Measurements from ENCODE around the gene PRUNE2. TPM values are rescaled to one million over a fixed set of nuclear protein-coding genes. Genes with fewer than 3 reads are reported as not detected.

PRUNE2 gene
- total RNA-seq, 4 donors from 2014 or later = 3.7 to 7.8 (median 4.9) TPM

DNA sequence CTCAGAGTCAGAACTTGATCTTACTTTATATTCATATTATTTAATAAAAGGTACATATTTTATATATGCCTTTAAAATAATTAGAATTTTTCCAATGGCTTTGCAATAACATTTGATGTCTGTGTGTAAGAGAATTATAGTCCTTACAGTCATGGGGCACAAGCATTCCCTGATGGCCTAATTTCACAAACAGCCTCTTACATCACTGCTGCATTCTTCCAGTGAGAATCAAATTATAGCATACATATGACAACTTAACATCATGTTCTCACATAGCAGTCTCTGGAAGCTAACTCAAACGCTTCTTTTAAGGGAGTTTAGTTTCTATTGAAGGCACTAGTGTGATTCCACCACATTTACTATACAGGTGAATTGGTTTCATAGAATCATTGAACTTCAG is 15.3 kb upstream of the PRUNE2 start:
- H3K27me3 ChIP-seq = no peaks in the 10 kb centered on the region
- H3K27ac ChIP-seq = no peak overlapping the region
- peaks cover 0 to 7% of the 10 kb centered on the region in 2 donors for H3K4me1 ChIP-seq
- no peak overlapping the region for H3K4me3 ChIP-seq (replicated peaks in 1 of 3)
- 76 to 83% methylated on average over 1 of the region's 1 CpG for WGBS, 2 donors
- DNase-seq = no peak
- no peak for TF ChIP-seq POLR2A (IDR thresholded peaks at IDR 0.05)
- TF ChIP-seq, protein P1, sequence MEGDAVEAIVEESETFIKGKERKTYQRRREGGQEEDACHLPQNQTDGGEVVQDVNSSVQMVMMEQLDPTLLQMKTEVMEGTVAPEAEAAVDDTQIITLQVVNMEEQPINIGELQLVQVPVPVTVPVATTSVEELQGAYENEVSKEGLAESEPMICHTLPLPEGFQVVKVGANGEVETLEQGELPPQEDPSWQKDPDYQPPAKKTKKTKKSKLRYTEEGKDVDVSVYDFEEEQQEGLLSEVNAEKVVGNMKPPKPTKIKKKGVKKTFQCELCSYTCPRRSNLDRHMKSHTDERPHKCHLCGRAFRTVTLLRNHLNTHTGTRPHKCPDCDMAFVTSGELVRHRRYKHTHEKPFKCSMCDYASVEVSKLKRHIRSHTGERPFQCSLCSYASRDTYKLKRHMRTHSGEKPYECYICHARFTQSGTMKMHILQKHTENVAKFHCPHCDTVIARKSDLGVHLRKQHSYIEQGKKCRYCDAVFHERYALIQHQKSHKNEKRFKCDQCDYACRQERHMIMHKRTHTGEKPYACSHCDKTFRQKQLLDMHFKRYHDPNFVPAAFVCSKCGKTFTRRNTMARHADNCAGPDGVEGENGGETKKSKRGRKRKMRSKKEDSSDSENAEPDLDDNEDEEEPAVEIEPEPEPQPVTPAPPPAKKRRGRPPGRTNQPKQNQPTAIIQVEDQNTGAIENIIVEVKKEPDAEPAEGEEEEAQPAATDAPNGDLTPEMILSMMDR (IDR thresholded peaks at IDR 0.05) = no peak
- intact Hi-C loops (cut with DNase I) = no loop called here
- H3K9me3 ChIP-seq = no peaks in the 10 kb centered on the region
- no peaks in the 10 kb centered on the region for H3K36me3 ChIP-seq

GRCh38 chr9:76917299-76917698 is 11.4 kb upstream of the PRUNE2 start:
- intact Hi-C loops (cut with DNase I) = no loop called here
- Histone ChIP-seq H3K27me3 (no peaks in the 10 kb centered on the region), H3K4me3 (replicated peaks in 1 of 3) (no peak overlapping the region), H3K9me3 (no peaks in the 10 kb centered on the region), H3K27ac (no peak overlapping the region), H3K36me3 (no peaks in the 10 kb centered on the region), H3K4me1 (peaks cover 0 to 9% of the 10 kb centered on the region in 2 donors)
- DNase-seq = no peak
- TF ChIP-seq, protein P1 (IDR thresholded peaks at IDR 0.05) = no peak
- TF ChIP-seq POLR2A (IDR thresholded peaks at IDR 0.05) = no peak
- 86 to 89% methylated on average over 4 of the region's 4 CpGs for WGBS, 2 donors

GRCh38 chr9:76916231-76916630 is 10.3 kb upstream of the PRUNE2 start:
- WGBS, 2 donors = 46 to 54% methylated on average over 4 of the region's 4 CpGs
- Histone ChIP-seq H3K27me3 (no peaks in the 10 kb centered on the region), H3K4me1 (peaks cover 0 to 9% of the 10 kb centered on the region in 2 donors), H3K36me3 (no peaks in the 10 kb centered on the region), H3K4me3 (replicated peaks in 1 of 3) (no peak overlapping the region), H3K9me3 (no peaks in the 10 kb centered on the region), H3K27ac (no peak overlapping the region)
- TF ChIP-seq, protein P1 (IDR thresholded peaks at IDR 0.05) = no peak
- TF ChIP-seq POLR2A (IDR thresholded peaks at IDR 0.05) = no peak
- no peak for DNase-seq
- intact Hi-C loops (cut with DNase I) = no loop called here

- H3K36me3 ChIP-seq = no peaks in the 10 kb centered on the region
- no peak overlapping the region for H3K27ac ChIP-seq
- no peaks in the 10 kb centered on the region for H3K9me3 ChIP-seq
- DNase-seq = no peak
- TF ChIP-seq, protein P1 (IDR thresholded peaks at IDR 0.05) = no peak
- no peak for TF ChIP-seq POLR2A (IDR thresholded peaks at IDR 0.05)
- H3K27me3 ChIP-seq = no peaks in the 10 kb centered on the region
- WGBS, 2 donors = 73 to 99% methylated on average over 2 of the region's 2 CpGs
- peaks cover 0 to 9% of the 10 kb centered on the region in 2 donors for H3K4me1 ChIP-seq
- intact Hi-C loops (cut with DNase I) = no loop called here
- H3K4me3 ChIP-seq (replicated peaks in 1 of 3) = no peak overlapping the region
Measured at GRCh38 chr9:76913467-76913866, 7.6 kb upstream of the PRUNE2 start.

- 41% methylated on average over 6 of the region's 6 CpGs for WGBS, 2 donors
- H3K27me3 ChIP-seq = no peaks in the 10 kb centered on the region
- no peak overlapping the region for H3K27ac ChIP-seq
- intact Hi-C loops (cut with DNase I) = no loop called here
- H3K9me3 ChIP-seq = no peaks in the 10 kb centered on the region
- TF ChIP-seq, protein P1 (IDR thresholded peaks at IDR 0.05) = no peak
- TF ChIP-seq POLR2A (IDR thresholded peaks at IDR 0.05) = no peak
- peaks cover 0 to 9% of the 10 kb centered on the region in 2 donors for H3K4me1 ChIP-seq
- H3K4me3 ChIP-seq (replicated peaks in 1 of 3) = no peak overlapping the region
- no peaks in the 10 kb centered on the region for H3K36me3 ChIP-seq
- no peak for DNase-seq
Measured at GRCh38 chr9:76912636-76913275, 6.8 kb upstream of the PRUNE2 start.
